ENCODE data around the gene KHDRBS1.

DNA sequence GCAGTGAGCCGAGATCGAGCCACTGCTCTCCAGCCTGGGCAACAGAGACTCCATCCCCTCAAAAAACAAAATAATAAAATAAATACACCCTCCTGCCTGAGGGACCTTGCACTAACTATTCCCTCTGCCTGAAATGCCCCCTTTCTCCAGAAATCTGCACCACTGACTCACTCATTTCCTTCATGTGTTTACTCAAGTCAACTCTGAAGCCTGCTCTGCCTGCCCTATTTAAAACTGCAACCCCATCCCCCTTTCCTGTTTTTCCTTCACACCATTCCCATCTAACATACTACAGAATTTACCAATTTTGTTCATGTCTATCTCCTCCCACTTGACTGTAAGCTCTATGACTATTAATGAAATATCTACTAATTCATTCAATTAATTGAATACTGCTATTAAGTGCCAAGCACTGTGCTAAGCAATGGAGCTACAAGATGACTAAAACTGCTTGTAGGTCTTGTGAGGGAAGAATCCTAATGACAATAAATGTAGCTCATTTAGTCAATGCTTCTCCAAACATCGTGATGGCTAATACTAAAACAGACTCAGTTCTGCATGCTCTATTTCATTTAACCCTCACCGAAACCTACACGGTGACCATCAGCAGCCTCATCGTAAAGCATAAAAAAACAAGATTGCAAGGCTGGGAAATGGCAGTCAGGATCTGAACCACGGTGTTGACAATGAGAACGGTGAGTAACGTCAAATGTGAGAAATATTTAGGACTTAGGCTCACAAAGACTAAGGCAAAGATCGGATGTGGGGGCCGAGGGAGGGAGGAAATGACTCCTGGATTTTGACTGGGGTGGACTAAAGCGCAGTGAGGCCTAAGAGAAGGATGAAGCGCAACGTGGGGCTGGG lies 58.3 kb downstream of the KHDRBS1 start:
- TF ChIP-seq GATA2 (IDR thresholded peaks at IDR 0.05; ENCODE audit: low read depth, low read length) = no peak
- TF ChIP-seq GATA3 (IDR thresholded peaks at IDR 0.05; ENCODE audit: low read depth, low read length) = no peak

Measured in SH-SY5Y (cell line).